Endometrium (tissue), 2 donors: ENCODE data around the gene PDSS2.
"Not testable (repeated sequence)": the region's sequence is repeated elsewhere in the genome, so short reads cannot be mapped to it uniquely, and the experiment has no call there.

Experiments
- FAIRE-seq: peaks from 2 replicates; lab custom pipeline; 2012; peaks lifted over from hg19 to GRCh38; lab: Jason Lieb, UNC
- donor health status: control.
- donor health status: control.

The PDSS2 gene

GRCh38 chr6:107475360-107475759 is 16.0 kb upstream of the PDSS2 start:
- FAIRE-seq, result not testable (repeated sequence)

GRCh38 chr6:107473660-107474059 is 14.3 kb upstream of the PDSS2 start:
- FAIRE-seq, result no peak

- FAIRE-seq, result no peak
Measured at GRCh38 chr6:107470364-107470763, 11.0 kb upstream of the PDSS2 start.

GRCh38 chr6:107466062-107466461 is 6.7 kb upstream of the PDSS2 start:
- FAIRE-seq, result no peak

GRCh38 chr6:107460083-107460631 is 793 bp upstream of the PDSS2 start:
- FAIRE-seq, result no peak

GRCh38 chr6:107458672-107459282 is 587 bp downstream of the PDSS2 start:
- FAIRE-seq, result no peak

- FAIRE-seq, result no peak
Measured at GRCh38 chr6:107448776-107449175, 10.6 kb downstream of the PDSS2 start.

GRCh38 chr6:107447663-107448216 is 11.6 kb downstream of the PDSS2 start:
- FAIRE-seq, result no peak

- no peak for FAIRE-seq
Measured at GRCh38 chr6:107444277-107444676, 15.1 kb downstream of the PDSS2 start.

GRCh38 chr6:107443608-107444267 is 15.6 kb downstream of the PDSS2 start:
- FAIRE-seq, result no peak

GRCh38 chr6:107442938-107443607 is 16.3 kb downstream of the PDSS2 start:
- FAIRE-seq, result no peak

- FAIRE-seq, result no peak
Measured at GRCh38 chr6:107441682-107442081, 17.7 kb downstream of the PDSS2 start.

GRCh38 chr6:107440936-107441335 is 18.4 kb downstream of the PDSS2 start:
- FAIRE-seq, result no peak

GRCh38 chr6:107439406-107439805 is 20.0 kb downstream of the PDSS2 start:
- FAIRE-seq, result no peak

- FAIRE-seq, result no peak
Measured at GRCh38 chr6:107437691-107438090, 21.7 kb downstream of the PDSS2 start.

- FAIRE-seq, result no peak
Measured at GRCh38 chr6:107436881-107437280, 22.5 kb downstream of the PDSS2 start.

- FAIRE-seq, result peak; percentile 35
Measured at GRCh38 chr6:107435798-107436197, 23.6 kb downstream of the PDSS2 start.

- FAIRE-seq, result no peak
Measured at GRCh38 chr6:107434812-107435211, 24.6 kb downstream of the PDSS2 start.

- not testable (repeated sequence) for FAIRE-seq
Measured at GRCh38 chr6:107425951-107426350, 33.4 kb downstream of the PDSS2 start.

GRCh38 chr6:107423474-107423990 is 35.8 kb downstream of the PDSS2 start:
- FAIRE-seq, result peak; percentile 94

GRCh38 chr6:107421696-107422256 is 37.6 kb downstream of the PDSS2 start:
- peak; percentile 35 for FAIRE-seq

GRCh38 chr6:107419733-107420132 is 39.6 kb downstream of the PDSS2 start:
- FAIRE-seq, result no peak
